ENCODE measurements around the gene SLC16A3. TPM values are rescaled to one million over a fixed set of nuclear protein-coding genes. Genes with fewer than 3 reads are reported as not detected.

SLC16A3 gene
- total and polyA plus RNA-seq, 2 of the 4 experiments (the other 2 are of a cell fraction): 49.1 to 181 TPM

GRCh38 chr17:82287013-82287867 lies 58.4 kb downstream of the SLC16A3 start:
- ATAC-seq (ENCODE audit: low read depth) (no peak), DNase-seq (no peak)
- H3K9me1 ChIP-seq (ENCODE audit: insufficient read depth, low read length): peaks cover 29% of the 10 kb centered on the region
- WGBS, 2 experiments (ENCODE audit: extremely low coverage in 2 of 2, insufficient read length in 1 of 2): 94% methylated on average over 2 of the region's 9 CpGs; no CpG with 5 or more reads in 1 of the 2 experiments
- H2BK120ac ChIP-seq (ENCODE audit: low read depth, low read length): peak overlapping the region; percentile 89
- no peaks in the 10 kb centered on the region for H3K36me3 ChIP-seq (ENCODE audit: control insufficient read depth, insufficient read depth, low read length)
- no peaks in the 10 kb centered on the region for H3K9me3 ChIP-seq (ENCODE audit: control insufficient read depth, insufficient read depth, low read length)
- H3K9ac ChIP-seq (ENCODE audit: low read depth, low read length): no peak overlapping the region
- peak overlapping the region; percentile 7 to 81; a peak in 3 of 4 replicates for H4K8ac ChIP-seq (ENCODE audit: low read depth in 2 of 2, low read length in 2 of 2)
- no peaks in the 10 kb centered on the region for H3K27me3 ChIP-seq (ENCODE audit: control insufficient read depth, insufficient read depth, low read length)
- in situ Hi-C loops (cut with MboI; ENCODE audit: low sequenced_read_pairs) (no loop called here), intact Hi-C loops (cut with micrococcal nuclease) (no loop called here), dilution Hi-C loops (cut with HindIII; ENCODE audit: low sequenced_read_pairs, unreplicated experiment) (no loop called here)
- peak overlapping the region; percentile 49; the same call in 1 of the 2 replicates for H3K56ac ChIP-seq (ENCODE audit: extremely low read depth, insufficient read depth, low read length)
- no peak overlapping the region for H3K4me2 ChIP-seq (ENCODE audit: low read depth, low read length)
- no TSS peak for BruUV-seq (replicated peaks)
- peak overlapping the region; percentile 79 for H4K91ac ChIP-seq (ENCODE audit: insufficient read depth, low read depth, low read length)
- H3K14ac ChIP-seq (replicated peaks; ENCODE audit: low read depth, low read length): peak overlapping the region; percentile 98
- ChIA-PET CTCF (no interaction called here), POLR2A (ENCODE audit: unreplicated experiment) (no interaction called here)
- peak overlapping the region; percentile 12 for H4K5ac ChIP-seq (ENCODE audit: low read depth, low read length)
- peak overlapping the region; percentile 94 for H3K4ac ChIP-seq (ENCODE audit: low read depth, low read length)
- H2AK9ac ChIP-seq (replicated peaks; ENCODE audit: low read depth, low read length, poor library complexity): peak overlapping the region; percentile 37
- no peak overlapping the region for H2AFZ ChIP-seq (replicated peaks; ENCODE audit: low read length, poor library complexity)
- H2BK5ac ChIP-seq (ENCODE audit: low read depth, low read length, poor library complexity, severe bottlenecking): peak overlapping the region; percentile 95
- H2BK15ac ChIP-seq (ENCODE audit: low read depth, low read length): peak overlapping the region; percentile 17
- no peak overlapping the region for H3K4me3 ChIP-seq (ENCODE audit: insufficient read depth, low read depth, low read length)
- no peak for TF ChIP-seq MAFK (IDR thresholded peaks at IDR 0.05; ENCODE audit: low read depth, low read length)
- TF ChIP-seq RFX5 (IDR thresholded peaks at IDR 0.05; ENCODE audit: low read depth, low read length): no peak
- no peak for TF ChIP-seq SMC3 (IDR thresholded peaks at IDR 0.05; ENCODE audit: low read depth, low read length)
- TF ChIP-seq MXI1 (IDR thresholded peaks at IDR 0.05; ENCODE audit: borderline replicate concordance, low read depth, low read length): no peak
- TF ChIP-seq, protein P1, sequence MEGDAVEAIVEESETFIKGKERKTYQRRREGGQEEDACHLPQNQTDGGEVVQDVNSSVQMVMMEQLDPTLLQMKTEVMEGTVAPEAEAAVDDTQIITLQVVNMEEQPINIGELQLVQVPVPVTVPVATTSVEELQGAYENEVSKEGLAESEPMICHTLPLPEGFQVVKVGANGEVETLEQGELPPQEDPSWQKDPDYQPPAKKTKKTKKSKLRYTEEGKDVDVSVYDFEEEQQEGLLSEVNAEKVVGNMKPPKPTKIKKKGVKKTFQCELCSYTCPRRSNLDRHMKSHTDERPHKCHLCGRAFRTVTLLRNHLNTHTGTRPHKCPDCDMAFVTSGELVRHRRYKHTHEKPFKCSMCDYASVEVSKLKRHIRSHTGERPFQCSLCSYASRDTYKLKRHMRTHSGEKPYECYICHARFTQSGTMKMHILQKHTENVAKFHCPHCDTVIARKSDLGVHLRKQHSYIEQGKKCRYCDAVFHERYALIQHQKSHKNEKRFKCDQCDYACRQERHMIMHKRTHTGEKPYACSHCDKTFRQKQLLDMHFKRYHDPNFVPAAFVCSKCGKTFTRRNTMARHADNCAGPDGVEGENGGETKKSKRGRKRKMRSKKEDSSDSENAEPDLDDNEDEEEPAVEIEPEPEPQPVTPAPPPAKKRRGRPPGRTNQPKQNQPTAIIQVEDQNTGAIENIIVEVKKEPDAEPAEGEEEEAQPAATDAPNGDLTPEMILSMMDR (conservative IDR thresholded peaks at IDR 0.05; ENCODE audit: low read depth, low read length): no peak
- H2AK5ac ChIP-seq (ENCODE audit: low read depth, low read length): peak overlapping the region; percentile 99
- peak overlapping the region; percentile 29; the same call in 1 of the 2 replicates for H3K23ac ChIP-seq (ENCODE audit: low read depth, low read length)
- peak overlapping the region; percentile 43 for H3K18ac ChIP-seq (ENCODE audit: low read depth, low read length)
- peaks cover 0 to 24% of the 10 kb centered on the region in 2 experiments; a peak in 2 of 4 replicates for H3K79me1 ChIP-seq (ENCODE audit: low read depth in 1 of 2, low read length in 2 of 2)
- H3K27ac ChIP-seq (ENCODE audit: insufficient read depth, low read length): peak overlapping the region; percentile 86; the same call in 1 of the 2 replicates
- peaks cover 32% of the 10 kb centered on the region for H3K4me1 ChIP-seq (ENCODE audit: control insufficient read depth, insufficient read depth, low read length)
- peak overlapping the region; percentile 90 for H2BK20ac ChIP-seq (ENCODE audit: low read depth, low read length)
- peaks cover 10% of the 10 kb centered on the region; the same call in 1 of the 2 replicates for H4K20me1 ChIP-seq (ENCODE audit: insufficient read depth, low read length)
